ENCODE measurements around the gene MAD2L1.

DNA sequence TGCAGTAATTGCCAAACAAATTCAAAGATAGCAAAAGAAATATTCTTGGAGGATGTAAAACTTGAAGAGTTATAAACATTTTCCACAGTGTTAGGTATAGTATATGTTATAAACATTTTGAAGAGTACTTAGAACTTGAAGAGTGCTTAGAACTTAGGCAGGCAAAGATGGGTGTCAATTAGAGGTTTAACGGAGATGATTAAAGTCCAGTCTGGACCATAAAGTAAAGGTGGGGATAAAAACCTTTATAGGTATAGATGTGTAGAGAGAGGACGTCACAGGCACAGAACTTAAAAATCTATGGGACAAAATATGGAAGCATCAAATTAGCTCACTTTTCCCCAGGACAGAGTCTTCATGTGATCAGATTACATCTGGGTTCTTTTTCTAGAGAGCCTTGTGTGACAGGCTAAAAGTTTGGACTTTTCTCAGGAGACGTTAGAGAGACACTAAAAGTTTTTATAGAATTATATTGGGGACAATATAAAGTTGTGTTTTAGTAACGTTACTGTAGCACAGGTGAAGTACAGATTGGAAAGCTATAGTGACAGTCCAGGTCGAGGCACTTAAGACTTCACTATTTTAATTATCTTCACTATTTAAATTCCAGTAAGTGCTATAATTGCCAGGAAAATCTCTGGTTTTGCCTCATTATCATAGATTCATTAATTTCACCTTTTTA is 13.3 kb upstream of the MAD2L1 start:
- no peak for TF ChIP-seq POLR2A (IDR thresholded peaks at IDR 0.05; ENCODE audit: low read depth, low read length)
- TF ChIP-seq, protein P1, sequence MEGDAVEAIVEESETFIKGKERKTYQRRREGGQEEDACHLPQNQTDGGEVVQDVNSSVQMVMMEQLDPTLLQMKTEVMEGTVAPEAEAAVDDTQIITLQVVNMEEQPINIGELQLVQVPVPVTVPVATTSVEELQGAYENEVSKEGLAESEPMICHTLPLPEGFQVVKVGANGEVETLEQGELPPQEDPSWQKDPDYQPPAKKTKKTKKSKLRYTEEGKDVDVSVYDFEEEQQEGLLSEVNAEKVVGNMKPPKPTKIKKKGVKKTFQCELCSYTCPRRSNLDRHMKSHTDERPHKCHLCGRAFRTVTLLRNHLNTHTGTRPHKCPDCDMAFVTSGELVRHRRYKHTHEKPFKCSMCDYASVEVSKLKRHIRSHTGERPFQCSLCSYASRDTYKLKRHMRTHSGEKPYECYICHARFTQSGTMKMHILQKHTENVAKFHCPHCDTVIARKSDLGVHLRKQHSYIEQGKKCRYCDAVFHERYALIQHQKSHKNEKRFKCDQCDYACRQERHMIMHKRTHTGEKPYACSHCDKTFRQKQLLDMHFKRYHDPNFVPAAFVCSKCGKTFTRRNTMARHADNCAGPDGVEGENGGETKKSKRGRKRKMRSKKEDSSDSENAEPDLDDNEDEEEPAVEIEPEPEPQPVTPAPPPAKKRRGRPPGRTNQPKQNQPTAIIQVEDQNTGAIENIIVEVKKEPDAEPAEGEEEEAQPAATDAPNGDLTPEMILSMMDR (IDR thresholded peaks at IDR 0.05; ENCODE audit: extremely low read depth in 1 of 2, insufficient read depth in 1 of 2, low read depth in 1 of 2, low read length in 2 of 2) = no peak
- TF ChIP-seq EZH2 (IDR thresholded peaks at IDR 0.05; ENCODE audit: borderline replicate concordance, low read depth, low read length, severe bottlenecking) = no peak
- TF ChIP-seq, protein P2, sequence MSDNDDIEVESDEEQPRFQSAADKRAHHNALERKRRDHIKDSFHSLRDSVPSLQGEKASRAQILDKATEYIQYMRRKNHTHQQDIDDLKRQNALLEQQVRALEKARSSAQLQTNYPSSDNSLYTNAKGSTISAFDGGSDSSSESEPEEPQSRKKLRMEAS (IDR thresholded peaks at IDR 0.05; ENCODE audit: insufficient read depth, insufficient read length) = no peak
- no peak for TF ChIP-seq POLR2AphosphoS5 (IDR thresholded peaks at IDR 0.05; ENCODE audit: insufficient read depth, low read depth, low read length)
- no peak for TF ChIP-seq JUN (IDR thresholded peaks at IDR 0.05; ENCODE audit: borderline replicate concordance, insufficient read depth, insufficient read length, low read depth)
- TF ChIP-seq GATA2 (IDR thresholded peaks at IDR 0.05; ENCODE audit: insufficient read depth, insufficient read length, low read depth, low read length) = no peak
- TF ChIP-seq MYC (IDR thresholded peaks at IDR 0.05; ENCODE audit: low read depth, low read length) = no peak
- no peak for TF ChIP-seq FOS (IDR thresholded peaks at IDR 0.05; ENCODE audit: borderline replicate concordance, insufficient read depth, low read length)
